ACC112 (cell line): ENCODE measurements around the gene MIB2.
"Not testable (repeated sequence)": the region's sequence is repeated elsewhere in the genome, so short reads cannot be mapped to it uniquely, and the experiment has no call there.

Experiments used
- H2AFZ ChIP-seq: fragments of 200-600 bp; sonication (generic); one replicate; pipeline ENCODE4 v1.6.0; 2017; ENCODE audit warnings: antibody characterized with exemption, low read length; ENCODE audit not compliant: unreplicated experiment
- H3K27ac ChIP-seq: fragments of 200-600 bp; sonication (generic); 2 replicates; pipeline ENCODE4 v1.5.1; 2014; ENCODE audit warnings: low read depth, mild to moderate bottlenecking, antibody characterized with exemption, low read length, moderate library complexity
- H3K27me3 ChIP-seq: fragments of 200-600 bp; sonication (generic); 2 replicates; pipeline ENCODE4 v1.6.1; 2014; ENCODE audit warnings: mild to moderate bottlenecking, antibody characterized with exemption, low read length, moderate library complexity, mixed read lengths; ENCODE audit not compliant: insufficient read depth
- H3K36me3 ChIP-seq: fragments of 200-600 bp; sonication (generic); 2 replicates; pipeline ENCODE4 v1.6.1; 2016; ENCODE audit warnings: mild to moderate bottlenecking, antibody characterized with exemption, low read length, moderate library complexity, mixed read lengths; ENCODE audit not compliant: insufficient read depth
- H3K4me1 ChIP-seq: fragments of 200-600 bp; sonication (generic); one replicate; pipeline ENCODE4 v1.6.1; 2016; ENCODE audit warnings: low read length, mixed read lengths; ENCODE audit not compliant: insufficient read depth, unreplicated experiment, control insufficient read depth
- H3K4me3 ChIP-seq: fragments of 200-600 bp; sonication (generic); 2 replicates; pipeline ENCODE4 v1.5.1; 2014; ENCODE audit warnings: mild to moderate bottlenecking, low read depth, low read length
- H3K79me2 ChIP-seq: fragments of 200-600 bp; sonication (generic); one replicate; pipeline ENCODE4 v1.6.0; 2016; ENCODE audit warnings: low read length; ENCODE audit not compliant: control insufficient read depth, unreplicated experiment, insufficient read depth

Gene MIB2

DNA sequence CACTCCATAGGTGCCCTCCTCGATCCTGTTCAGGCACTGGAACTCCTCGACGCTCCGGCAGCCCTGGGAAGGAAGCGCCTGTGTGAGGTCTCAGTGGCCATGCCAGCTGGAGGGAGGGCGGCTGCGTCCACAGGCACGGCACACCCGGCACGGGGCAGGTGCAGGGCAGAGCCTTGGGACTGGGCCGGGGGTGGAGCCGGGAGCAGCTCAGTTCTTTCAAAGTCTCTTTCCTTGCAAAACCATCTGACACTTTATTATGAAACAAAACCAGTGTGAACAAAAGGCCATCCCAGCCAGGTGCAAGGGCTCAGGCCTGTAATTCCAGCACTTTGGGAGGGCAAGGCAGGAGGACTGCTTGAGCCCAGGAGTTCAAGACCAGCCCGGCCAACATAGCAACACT is 23.2 kb downstream of the MIB2 start:
- H3K4me3 ChIP-seq, H3K27me3 ChIP-seq: not testable (repeated sequence)

DNA sequence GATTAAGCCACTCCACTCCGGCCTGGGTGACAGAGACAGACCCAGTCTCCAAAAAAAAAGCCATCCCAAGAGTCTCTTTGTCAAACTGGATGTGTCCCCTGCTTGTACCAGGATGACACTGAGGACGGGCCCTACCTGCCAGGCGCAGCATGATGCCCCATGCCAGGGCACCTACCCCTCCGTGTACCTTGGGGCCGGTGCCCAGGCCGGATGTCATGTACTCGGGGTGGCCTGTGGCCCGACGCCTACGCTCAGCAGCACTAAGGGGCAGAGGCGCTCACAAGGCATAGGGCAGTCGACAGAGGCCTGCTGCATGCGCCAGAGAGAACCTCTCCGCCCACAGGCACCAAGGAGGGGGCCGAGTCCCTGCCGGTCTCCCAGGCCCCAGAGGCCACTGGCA is 24.1 kb downstream of the MIB2 start:
- H2AFZ ChIP-seq, H3K27me3 ChIP-seq, H3K4me1 ChIP-seq, H3K27ac ChIP-seq, H3K79me2 ChIP-seq, H3K4me3 ChIP-seq, H3K36me3 ChIP-seq: not testable (repeated sequence)

More for the DNA sequence above, 23.2 kb downstream of the MIB2 start:
- H3K79me2 ChIP-seq, H2AFZ ChIP-seq, H3K4me1 ChIP-seq, H3K27ac ChIP-seq, H3K36me3 ChIP-seq: not testable (repeated sequence)

DNA sequence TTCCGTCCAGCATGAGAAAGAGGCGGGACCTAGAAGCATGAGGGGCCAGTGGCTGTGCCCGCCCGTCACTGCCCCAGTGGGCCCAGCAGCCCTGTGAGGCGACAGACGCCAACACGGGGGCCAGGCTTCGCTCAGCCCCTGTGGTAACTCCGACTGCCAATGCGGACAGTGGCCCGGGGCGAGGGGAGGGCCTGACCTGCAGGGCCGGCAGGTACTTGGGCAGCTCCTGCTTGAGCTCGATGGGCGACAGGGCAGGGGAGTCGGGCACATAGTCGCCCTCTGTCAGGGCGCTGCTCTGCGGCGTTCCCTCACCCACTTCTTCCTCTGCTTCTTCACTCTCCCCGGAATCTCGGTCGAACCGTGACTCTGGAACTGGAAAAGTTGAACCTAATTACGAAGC is 24.8 kb downstream of the MIB2 start:
- H3K79me2 ChIP-seq, H3K36me3 ChIP-seq, H3K4me1 ChIP-seq, H3K4me3 ChIP-seq, H3K27ac ChIP-seq, H2AFZ ChIP-seq, H3K27me3 ChIP-seq: not testable (repeated sequence)

DNA sequence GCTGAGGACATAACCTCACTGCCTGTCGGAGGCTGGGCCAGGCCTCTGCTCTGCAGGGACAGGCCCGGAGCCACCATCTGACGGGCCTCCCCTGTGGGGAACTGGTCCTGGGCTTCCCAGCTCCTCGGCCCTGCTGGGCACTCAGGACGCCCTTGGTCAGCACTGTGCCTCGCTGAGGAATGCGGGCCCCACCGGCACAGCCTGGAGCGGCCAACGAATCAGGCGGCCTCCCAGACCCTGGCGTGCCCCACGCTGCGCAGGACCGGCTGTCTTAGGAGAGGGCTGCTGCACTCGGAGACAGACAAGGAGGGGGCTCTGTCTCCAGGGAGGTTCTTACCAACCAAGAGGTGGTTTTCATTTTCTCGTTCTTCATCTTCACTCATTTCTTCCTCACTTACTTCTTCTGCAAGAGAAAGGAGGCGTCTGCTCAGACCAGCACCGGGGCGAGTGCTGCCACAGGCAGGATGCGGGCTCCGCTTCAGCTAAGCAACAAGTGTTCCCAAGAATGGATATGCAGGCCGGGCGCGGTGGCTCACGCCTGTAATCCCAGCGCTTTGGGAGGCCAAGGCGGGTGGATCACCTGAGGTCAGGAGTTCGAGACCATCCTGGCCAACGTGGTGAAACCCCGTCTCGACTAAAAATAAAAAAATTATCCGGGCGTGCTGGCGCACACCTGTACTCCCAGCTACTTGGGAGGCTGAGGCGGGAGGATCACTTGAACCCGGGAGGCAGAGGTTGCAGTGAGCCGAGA is 25.6 kb downstream of the MIB2 start:
- not testable (repeated sequence) for H3K36me3 ChIP-seq, H3K79me2 ChIP-seq, H3K4me1 ChIP-seq, H3K27ac ChIP-seq, H3K27me3 ChIP-seq, H2AFZ ChIP-seq, H3K4me3 ChIP-seq

DNA sequence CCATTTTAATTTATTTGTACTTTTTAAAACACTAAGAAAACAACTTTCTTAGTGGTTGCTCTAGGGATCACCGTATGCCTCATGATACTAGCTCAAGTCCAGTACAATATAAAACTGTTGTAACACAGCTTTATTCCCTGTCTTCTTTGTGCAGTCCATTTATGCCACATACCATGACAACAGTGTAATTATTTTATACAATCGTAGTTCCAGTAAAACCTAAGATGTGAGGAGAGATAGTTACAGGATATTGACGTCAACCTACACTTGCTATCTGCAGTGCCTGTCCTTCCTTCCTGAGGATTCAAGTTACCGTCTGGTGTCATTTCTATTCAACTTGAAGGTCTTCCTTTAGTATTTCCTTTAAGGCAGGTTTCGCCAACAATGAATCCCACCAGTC is 31.0 kb downstream of the MIB2 start:
- peaks cover 10% of the 10 kb centered on the region for H3K36me3 ChIP-seq
- H3K27ac ChIP-seq, H2AFZ ChIP-seq, H3K79me2 ChIP-seq, H3K27me3 ChIP-seq, H3K4me1 ChIP-seq, H3K4me3 ChIP-seq: not testable (repeated sequence)

DNA sequence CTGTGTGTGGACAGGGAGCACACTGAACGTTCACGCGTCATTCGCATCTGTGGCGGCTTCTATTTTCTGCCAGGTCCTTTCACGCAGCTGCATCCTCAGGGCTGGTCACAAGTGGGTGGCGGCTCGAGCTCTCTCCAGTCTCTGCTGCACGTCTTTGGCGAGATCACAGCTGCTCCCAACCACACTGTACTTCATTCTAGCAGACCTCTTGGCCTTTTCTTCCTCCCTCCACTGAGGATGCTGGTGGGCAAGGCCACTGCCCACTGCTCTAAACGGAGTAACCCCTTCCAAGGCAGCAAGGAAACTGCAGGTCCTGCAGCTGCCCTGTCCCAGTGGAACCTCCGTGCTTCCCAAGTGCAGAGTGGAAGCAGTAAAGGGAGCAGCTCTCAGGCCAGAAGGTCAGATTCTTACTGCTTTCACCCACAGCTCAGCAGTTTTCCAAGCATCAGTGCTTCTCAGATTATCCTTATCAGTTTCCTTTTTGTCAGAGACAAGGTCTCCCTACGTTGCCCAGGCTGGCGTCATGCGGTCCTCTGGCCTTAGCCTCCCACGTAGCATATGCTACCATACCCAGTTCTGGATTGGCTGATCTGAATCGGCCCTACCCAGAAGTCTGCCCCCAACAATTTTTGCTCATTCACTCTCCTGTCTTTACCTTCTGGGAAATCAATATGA is 32.4 kb downstream of the MIB2 start:
- H3K4me3 ChIP-seq, H3K27me3 ChIP-seq, H3K79me2 ChIP-seq, H2AFZ ChIP-seq, H3K4me1 ChIP-seq, H3K27ac ChIP-seq: not testable (repeated sequence)
- peaks cover 15% of the 10 kb centered on the region for H3K36me3 ChIP-seq

DNA sequence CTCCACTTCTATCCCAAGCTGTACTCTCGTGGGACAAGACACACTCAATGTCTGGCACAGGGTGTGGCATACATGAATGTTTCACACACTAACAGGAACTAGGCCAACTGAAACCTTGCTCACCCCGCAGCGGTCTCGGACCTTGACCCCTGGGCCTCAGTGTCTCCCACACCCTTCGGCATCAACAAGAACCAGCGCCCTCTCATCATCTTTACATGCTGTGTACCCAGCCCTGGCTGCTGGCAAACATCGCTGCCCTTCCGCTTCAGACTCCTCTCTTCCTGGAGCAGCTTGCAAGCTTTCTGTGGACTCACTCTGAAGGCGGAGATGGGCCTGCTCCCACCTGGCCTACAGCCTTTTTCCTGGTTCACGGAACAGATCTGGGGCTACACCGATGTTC is 33.0 kb downstream of the MIB2 start:
- H3K4me3 ChIP-seq, H3K4me1 ChIP-seq, H3K27ac ChIP-seq, H2AFZ ChIP-seq, H3K79me2 ChIP-seq, H3K27me3 ChIP-seq: not testable (repeated sequence)
- H3K36me3 ChIP-seq = peaks cover 15% of the 10 kb centered on the region

DNA sequence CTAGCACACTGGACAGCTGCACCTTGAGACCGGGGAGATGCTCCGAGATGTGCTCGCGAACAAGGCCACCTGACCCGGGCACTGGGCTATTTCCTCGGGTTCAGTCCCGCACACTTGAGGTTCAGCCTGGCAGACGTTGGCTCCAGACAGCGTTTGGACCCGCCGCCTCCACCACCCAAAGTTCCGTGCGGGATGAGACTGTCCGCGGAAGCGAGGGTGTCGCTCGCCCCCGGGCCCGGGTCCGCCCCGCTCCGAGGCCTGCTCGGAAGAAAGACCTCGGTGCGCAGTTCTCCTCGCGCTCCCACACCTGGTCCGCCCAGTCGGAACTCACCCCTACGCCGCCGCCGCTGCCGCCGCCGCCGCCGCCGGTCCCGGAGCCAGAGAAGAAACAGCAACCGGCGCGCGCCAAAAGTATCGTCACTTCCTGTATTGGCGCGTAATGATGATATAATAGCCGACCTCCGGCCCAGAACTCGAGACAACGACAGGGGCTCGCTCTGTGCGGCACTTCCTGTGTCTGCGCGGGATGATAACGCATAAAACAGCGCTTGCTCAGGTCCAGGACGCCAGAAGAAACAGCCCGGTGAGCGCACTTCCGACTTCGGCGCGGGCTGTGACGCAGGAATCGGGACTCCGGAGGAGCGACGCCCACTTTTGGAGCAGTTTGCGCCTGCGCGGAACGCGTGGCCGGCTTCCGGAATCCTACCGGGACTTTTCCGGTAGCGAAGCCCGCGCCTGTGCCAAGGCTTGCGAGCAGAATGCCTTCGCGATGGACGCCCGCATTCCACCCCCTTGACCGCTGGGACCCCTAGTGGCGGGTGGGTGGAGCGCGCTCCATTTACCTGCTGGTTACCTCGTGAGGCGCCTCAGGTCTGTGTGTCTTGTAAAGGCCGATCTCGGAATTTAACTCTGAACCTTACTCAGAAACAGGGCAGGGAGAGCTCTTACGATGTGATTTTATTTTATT is 43.6 kb downstream of the MIB2 start, which contains the start of gene CDK11B:
TSS of gene CDK11B (minus strand) at position 422 of the 967 bp plus-strand sequence. CDS start 1,519 bp downstream, outside the sequence.
- Histone ChIP-seq H3K4me1 (peaks cover 15% of the 10 kb centered on the region), H3K27ac (peak within 1 kb of the TSS; percentile 92), H3K79me2 (peaks cover 16% of the 10 kb centered on the region), H3K4me3 (peak within 1 kb of the TSS; percentile 73)
- H3K36me3 ChIP-seq, H3K27me3 ChIP-seq, H2AFZ ChIP-seq: not testable (repeated sequence)

DNA sequence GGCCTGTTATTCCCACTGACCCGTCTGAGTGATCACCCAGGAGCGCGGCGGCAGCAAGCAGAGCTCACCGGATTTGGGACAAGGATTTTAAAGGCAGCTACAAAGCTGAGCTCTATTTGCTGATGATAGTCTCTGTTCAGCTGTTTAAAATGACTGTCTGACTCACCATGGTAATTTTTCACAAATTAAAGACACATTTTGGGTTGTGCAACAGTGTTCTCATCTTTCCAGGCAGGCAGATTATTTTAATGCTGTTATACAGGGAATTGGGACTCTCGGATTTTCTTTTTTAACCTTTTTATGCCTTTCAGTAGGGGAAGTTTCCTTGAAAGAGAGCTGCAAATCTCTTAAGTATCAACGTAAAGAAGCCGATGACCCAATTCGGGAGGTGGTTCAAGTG is 47.1 kb downstream of the MIB2 start:
- Histone ChIP-seq H2AFZ (peak overlapping the region; percentile 43), H3K36me3 (peaks cover 11% of the 10 kb centered on the region; the same call in 1 of the 2 replicates), H3K27ac (peak overlapping the region; percentile 79)
- H3K27me3 ChIP-seq, H3K79me2 ChIP-seq, H3K4me1 ChIP-seq, H3K4me3 ChIP-seq: not testable (repeated sequence)

DNA sequence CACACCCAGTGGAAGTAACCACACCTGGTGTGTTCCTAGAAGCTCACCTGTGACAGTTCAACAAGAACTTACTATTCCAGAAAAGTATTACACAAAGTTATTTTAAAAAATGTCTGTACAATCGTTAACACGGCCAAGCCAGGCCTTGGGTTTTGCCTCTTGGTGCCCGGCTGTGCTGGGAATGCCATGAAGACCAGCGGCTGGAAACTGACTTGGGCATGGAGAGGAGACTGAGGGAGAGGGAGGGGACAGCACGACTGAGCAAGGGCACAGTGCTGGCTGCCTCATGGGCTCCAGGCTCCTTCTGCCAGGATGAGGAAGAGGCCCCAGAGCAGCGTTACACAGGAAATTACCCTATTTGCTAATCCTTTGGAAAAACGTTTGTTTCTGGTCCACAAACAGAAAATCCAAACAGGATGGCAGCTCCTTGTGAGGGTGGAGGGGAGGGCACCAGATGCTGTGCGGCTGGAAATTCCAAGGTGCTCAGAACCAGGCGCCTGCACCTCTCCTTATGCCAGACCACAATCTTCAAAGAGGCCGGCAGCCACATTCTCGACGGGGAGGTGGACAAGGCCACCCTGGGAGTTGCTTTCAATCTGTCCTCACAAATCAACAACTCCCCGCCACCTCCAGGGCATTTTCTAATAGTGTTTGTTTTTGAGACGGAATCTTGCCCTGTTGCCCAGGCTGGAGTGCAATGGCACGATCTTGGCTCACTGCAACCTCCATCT is 47.7 kb downstream of the MIB2 start:
- not testable (repeated sequence) for H3K4me3 ChIP-seq, H3K79me2 ChIP-seq, H3K4me1 ChIP-seq, H3K27me3 ChIP-seq
- Histone ChIP-seq H2AFZ (peak overlapping the region; percentile 43), H3K27ac (peak overlapping the region; percentile 79), H3K36me3 (peaks cover 11% of the 10 kb centered on the region; the same call in 1 of the 2 replicates)
